Dedifferentiated amniotic fluid mesenchymal stem cell (primary cell): ENCODE measurements around the gene PCDHGA1.
"Not testable (repeated sequence)": the region's sequence is repeated elsewhere in the genome, so short reads cannot be mapped to it uniquely, and the experiment has no call there.

Source experiments
- DNase-seq: peaks from one replicate; pipeline ENCODE4 v3.0.0-alpha.2; 2016; ENCODE audit errors: extremely low spot score

PCDHGA1 gene

GRCh38 chr5:141409598-141410306 is 79.4 kb downstream of the PCDHGA1 start:
- no peak for DNase-seq

GRCh38 chr5:141411575-141411974 is 81.3 kb downstream of the PCDHGA1 start:
- no peak for DNase-seq

GRCh38 chr5:141412854-141413539 is 82.7 kb downstream of the PCDHGA1 start, which contains the start of gene PCDHGA10:
Gene PCDHGA10, plus strand, starts transcription at chr5:141412987. Its CDS starts 189 bp downstream, at chr5:141413176.
- peak; percentile 96 for DNase-seq

- DNase-seq: no peak
Observed at GRCh38 chr5:141413540-141414069, 83.3 kb downstream of the PCDHGA1 start.

- not testable (repeated sequence) for DNase-seq
Observed at GRCh38 chr5:141414548-141415274, 84.4 kb downstream of the PCDHGA1 start.

GRCh38 chr5:141415275-141415618 is 84.9 kb downstream of the PCDHGA1 start:
- DNase-seq: not testable (repeated sequence)

- not testable (repeated sequence) for DNase-seq
Observed at GRCh38 chr5:141417494-141418172, 87.3 kb downstream of the PCDHGA1 start, which contains the start of gene PCDHGB7. Gene PCDHGB7, plus strand, starts transcription at chr5:141417677. Its CDS starts 183 bp downstream, at chr5:141417860.

GRCh38 chr5:141419074-141419880 is 89.0 kb downstream of the PCDHGA1 start:
- no peak for DNase-seq

GRCh38 chr5:141420855-141421488 is 90.7 kb downstream of the PCDHGA1 start, which contains the start of gene PCDHGA11:
Gene PCDHGA11, plus strand, starts transcription at chr5:141421051. Its CDS starts 177 bp downstream, at chr5:141421228.
- DNase-seq: no peak

- DNase-seq: no peak
Observed at GRCh38 chr5:141421489-141421855, 91.2 kb downstream of the PCDHGA1 start.

GRCh38 chr5:141422742-141423291 is 92.5 kb downstream of the PCDHGA1 start:
- no peak for DNase-seq

- DNase-seq: no peak
Observed at GRCh38 chr5:141427783-141428426, 97.6 kb downstream of the PCDHGA1 start.

GRCh38 chr5:141430332-141431113 is 100.2 kb downstream of the PCDHGA1 start, which contains the start of gene PCDHGA12:
Gene PCDHGA12, plus strand, starts transcription at chr5:141430507. Its CDS starts 253 bp downstream, at chr5:141430760.
- no peak for DNase-seq

- DNase-seq: no peak
Observed at GRCh38 chr5:141431286-141431685, 101.0 kb downstream of the PCDHGA1 start.

GRCh38 chr5:141432308-141432707 is 102.0 kb downstream of the PCDHGA1 start:
- not testable (repeated sequence) for DNase-seq

GRCh38 chr5:141432726-141433125 is 102.4 kb downstream of the PCDHGA1 start:
- not testable (repeated sequence) for DNase-seq

GRCh38 chr5:141434006-141434405 is 103.7 kb downstream of the PCDHGA1 start:
- DNase-seq: no peak

- DNase-seq: no peak
Observed at GRCh38 chr5:141437221-141437620, 106.9 kb downstream of the PCDHGA1 start.
